Measurements from ENCODE around the gene RD3L. TPM values are rescaled to one million over a fixed set of nuclear protein-coding genes. Genes with fewer than 3 reads are reported as not detected.

RD3L gene
- total and polyA plus RNA-seq, 2 of the 4 experiments (the other 2 are of a cell fraction) = not detected

- H2AK5ac ChIP-seq (ENCODE audit: low read depth, low read length) = no peak overlapping the region
- WGBS, 2 experiments (ENCODE audit: extremely low coverage in 2 of 2, insufficient read length in 1 of 2) = 42% methylated on average over 7 of the region's 11 CpGs; no CpG with 5 or more reads in 1 of the 2 experiments
- no peak overlapping the region for H3K56ac ChIP-seq (ENCODE audit: extremely low read depth, insufficient read depth, low read length)
- no peaks in the 10 kb centered on the region for H3K4me1 ChIP-seq (ENCODE audit: control insufficient read depth, insufficient read depth, low read length)
- H3K9me1 ChIP-seq (ENCODE audit: insufficient read depth, low read length) = no peaks in the 10 kb centered on the region
- H2BK20ac ChIP-seq (ENCODE audit: low read depth, low read length) = no peak overlapping the region
- no peak for ATAC-seq (ENCODE audit: low read depth)
- H3K9me3 ChIP-seq (ENCODE audit: control insufficient read depth, insufficient read depth, low read length) = no peaks in the 10 kb centered on the region
- no peak overlapping the region for H3K27ac ChIP-seq (ENCODE audit: insufficient read depth, low read length)
- H3K14ac ChIP-seq (replicated peaks; ENCODE audit: low read depth, low read length) = no peak overlapping the region
- no peaks in the 10 kb centered on the region for H3K36me3 ChIP-seq (ENCODE audit: control insufficient read depth, insufficient read depth, low read length)
- ChIA-PET POLR2A (ENCODE audit: unreplicated experiment) (no interaction called here), CTCF (no interaction called here)
- H2BK120ac ChIP-seq (ENCODE audit: low read depth, low read length) = no peak overlapping the region
- no peaks in the 10 kb centered on the region for H4K20me1 ChIP-seq (ENCODE audit: insufficient read depth, low read length)
- no peak overlapping the region for H2BK5ac ChIP-seq (ENCODE audit: low read depth, low read length, poor library complexity, severe bottlenecking)
- no peak overlapping the region for H3K4me3 ChIP-seq (ENCODE audit: insufficient read depth, low read depth, low read length)
- BruUV-seq (replicated peaks) = no TSS peak
- no peaks in the 10 kb centered on the region for H3K79me1 ChIP-seq (ENCODE audit: low read depth in 1 of 2, low read length in 2 of 2)
- no peak overlapping the region for H3K18ac ChIP-seq (ENCODE audit: low read depth, low read length)
- dilution Hi-C loops (cut with HindIII; ENCODE audit: low sequenced_read_pairs, unreplicated experiment) (no loop called here), in situ Hi-C loops (cut with MboI; ENCODE audit: low sequenced_read_pairs) (no loop called here), intact Hi-C loops (cut with micrococcal nuclease) (no loop called here)
- no peak overlapping the region for H3K23ac ChIP-seq (ENCODE audit: low read depth, low read length)
- TF ChIP-seq CEBPB (IDR thresholded peaks at IDR 0.05; ENCODE audit: low read depth, low read length) = no peak
- no peak for TF ChIP-seq RCOR1 (IDR thresholded peaks at IDR 0.05; ENCODE audit: insufficient replicate concordance, low read length)
- no peak for TF ChIP-seq MAZ (IDR thresholded peaks at IDR 0.05; ENCODE audit: borderline replicate concordance, low read depth, low read length)
- TF ChIP-seq, protein P1, sequence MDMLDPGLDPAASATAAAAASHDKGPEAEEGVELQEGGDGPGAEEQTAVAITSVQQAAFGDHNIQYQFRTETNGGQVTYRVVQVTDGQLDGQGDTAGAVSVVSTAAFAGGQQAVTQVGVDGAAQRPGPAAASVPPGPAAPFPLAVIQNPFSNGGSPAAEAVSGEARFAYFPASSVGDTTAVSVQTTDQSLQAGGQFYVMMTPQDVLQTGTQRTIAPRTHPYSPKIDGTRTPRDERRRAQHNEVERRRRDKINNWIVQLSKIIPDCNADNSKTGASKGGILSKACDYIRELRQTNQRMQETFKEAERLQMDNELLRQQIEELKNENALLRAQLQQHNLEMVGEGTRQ (IDR thresholded peaks at IDR 0.05; ENCODE audit: low read depth, low read length) = no peak
- no peak for TF ChIP-seq NFE2L2 (IDR thresholded peaks at IDR 0.05; ENCODE audit: low read depth, low read length)
- no peak for TF ChIP-seq MXI1 (IDR thresholded peaks at IDR 0.05; ENCODE audit: borderline replicate concordance, low read depth, low read length)
- no peak for TF ChIP-seq BHLHE40 (IDR thresholded peaks at IDR 0.05; ENCODE audit: low read depth, low read length)
- no peak for TF ChIP-seq CHD1 (IDR thresholded peaks at IDR 0.05; ENCODE audit: low read depth, low read length)
- TF ChIP-seq, protein P2, sequence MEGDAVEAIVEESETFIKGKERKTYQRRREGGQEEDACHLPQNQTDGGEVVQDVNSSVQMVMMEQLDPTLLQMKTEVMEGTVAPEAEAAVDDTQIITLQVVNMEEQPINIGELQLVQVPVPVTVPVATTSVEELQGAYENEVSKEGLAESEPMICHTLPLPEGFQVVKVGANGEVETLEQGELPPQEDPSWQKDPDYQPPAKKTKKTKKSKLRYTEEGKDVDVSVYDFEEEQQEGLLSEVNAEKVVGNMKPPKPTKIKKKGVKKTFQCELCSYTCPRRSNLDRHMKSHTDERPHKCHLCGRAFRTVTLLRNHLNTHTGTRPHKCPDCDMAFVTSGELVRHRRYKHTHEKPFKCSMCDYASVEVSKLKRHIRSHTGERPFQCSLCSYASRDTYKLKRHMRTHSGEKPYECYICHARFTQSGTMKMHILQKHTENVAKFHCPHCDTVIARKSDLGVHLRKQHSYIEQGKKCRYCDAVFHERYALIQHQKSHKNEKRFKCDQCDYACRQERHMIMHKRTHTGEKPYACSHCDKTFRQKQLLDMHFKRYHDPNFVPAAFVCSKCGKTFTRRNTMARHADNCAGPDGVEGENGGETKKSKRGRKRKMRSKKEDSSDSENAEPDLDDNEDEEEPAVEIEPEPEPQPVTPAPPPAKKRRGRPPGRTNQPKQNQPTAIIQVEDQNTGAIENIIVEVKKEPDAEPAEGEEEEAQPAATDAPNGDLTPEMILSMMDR (conservative IDR thresholded peaks at IDR 0.05; ENCODE audit: low read depth, low read length) = no peak
- TF ChIP-seq POLR2A (IDR thresholded peaks at IDR 0.05; ENCODE audit: low read depth, low read length) = no peak
- no peak for TF ChIP-seq FOS (IDR thresholded peaks at IDR 0.05; ENCODE audit: low read depth, low read length)
- no peak for TF ChIP-seq ELK1 (IDR thresholded peaks at IDR 0.05; ENCODE audit: borderline replicate concordance, low read depth, low read length)
- no peak for TF ChIP-seq SMC3 (IDR thresholded peaks at IDR 0.05; ENCODE audit: low read depth, low read length)
- no peak overlapping the region for H2AK9ac ChIP-seq (replicated peaks; ENCODE audit: low read depth, low read length, poor library complexity)
- no peak overlapping the region for H4K91ac ChIP-seq (ENCODE audit: insufficient read depth, low read depth, low read length)
- H2AFZ ChIP-seq (replicated peaks; ENCODE audit: low read length, poor library complexity) = no peak overlapping the region
- no peak overlapping the region for H4K8ac ChIP-seq (ENCODE audit: low read depth in 2 of 2, low read length in 2 of 2)
- no peak overlapping the region for H4K5ac ChIP-seq (ENCODE audit: low read depth, low read length)
- no peak overlapping the region for H3K9ac ChIP-seq (ENCODE audit: low read depth, low read length)
- no peak overlapping the region for H3K4ac ChIP-seq (ENCODE audit: low read depth, low read length)
- peaks cover 7% of the 10 kb centered on the region for H3K27me3 ChIP-seq (ENCODE audit: control insufficient read depth, insufficient read depth, low read length)
- DNase-seq = no peak
- no peak overlapping the region for H3K4me2 ChIP-seq (ENCODE audit: low read depth, low read length)
- H2BK15ac ChIP-seq (ENCODE audit: low read depth, low read length) = no peak overlapping the region
Measured at GRCh38 chr14:103960457-103961055, 18.2 kb upstream of the RD3L start.
